ENCODE results near the gene CPO. TPM values are rescaled to one million over a fixed set of nuclear protein-coding genes. Genes with fewer than 3 reads are reported as not detected.

The CPO gene
- polyA plus RNA-seq, 1 of the 3 experiments (the other 2 are of a cell fraction): not detected

- Histone ChIP-seq H3K9me2 (no peaks in the 10 kb centered on the region), H3K4me3 (ENCODE audit: low read depth in 2 of 2, low read length in 1 of 2) (no peak overlapping the region), H3K36me3 (replicated peaks in 1 of 2; ENCODE audit: control insufficient read depth in 1 of 2, insufficient read depth in 2 of 2, low read length in 1 of 2) (no peaks in the 10 kb centered on the region), H3K9ac (no peak overlapping the region), H3F3A (replicated peaks; ENCODE audit: insufficient read depth) (no peaks in the 10 kb centered on the region), H2AFZ (ENCODE audit: low read depth) (no peak overlapping the region), H3K27ac (ENCODE audit: low read depth in 2 of 2, low read length in 1 of 2) (no peak overlapping the region), H3K4me2 (no peak overlapping the region), H3K9me3 (no peaks in the 10 kb centered on the region), H3K79me2 (ENCODE audit: insufficient read depth) (no peaks in the 10 kb centered on the region), H3K4me1 (ENCODE audit: control insufficient read depth in 1 of 2, insufficient read depth in 2 of 2, low read depth in 1 of 2, low read length in 1 of 2) (no peaks in the 10 kb centered on the region), H4K20me1 (ENCODE audit: insufficient read depth) (no peaks in the 10 kb centered on the region), H3K27me3 (ENCODE audit: insufficient read depth) (no peaks in the 10 kb centered on the region)
- 0% methylated on average over 1 of the region's 1 CpG for WGBS (ENCODE audit: low lambda C conversion rate)
- CTCF ChIA-PET: interaction anchor here (1.2 kb wide), 1 partner anchor 12 kb away, joined by 3 read pairs; no protein-coding TSS in a partner anchor
- POLR2A ChIA-PET: no interaction called here
- no peak for DNase-seq
- TF ChIP-seq JUND (IDR thresholded peaks at IDR 0.05) (no peak), RXRA (IDR thresholded peaks at IDR 0.05; ENCODE audit: borderline replicate concordance, low read depth) (no peak), TCF12 (IDR thresholded peaks at IDR 0.05) (peak; percentile 28; the same call in 1 of the 2 replicates)
Observed at GRCh38 chr2:206915121-206915520, 24.2 kb upstream of the CPO start.

DNA sequence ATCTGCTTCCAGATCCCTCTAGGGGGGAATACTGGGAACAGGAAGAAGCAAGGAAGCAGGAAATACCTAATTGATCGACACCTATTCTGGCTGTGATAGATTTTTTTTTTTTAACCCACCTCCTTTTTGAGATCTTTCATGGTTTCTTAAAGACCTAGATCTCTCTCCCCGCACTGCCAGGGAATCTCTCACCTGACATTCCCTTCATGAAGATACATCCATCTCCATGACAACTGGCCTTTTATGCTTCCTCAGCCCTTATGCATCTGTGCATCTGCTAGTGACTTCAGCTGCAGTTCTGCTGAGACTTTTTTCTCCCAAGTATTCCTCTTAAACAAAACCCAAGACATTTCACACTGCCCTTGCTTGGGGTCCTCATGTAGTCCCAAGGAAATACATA is 21.1 kb upstream of the CPO start:
- H4K20me1 ChIP-seq (ENCODE audit: insufficient read depth): no peaks in the 10 kb centered on the region
- H2AFZ ChIP-seq (ENCODE audit: low read depth): no peak overlapping the region
- H3K4me2 ChIP-seq: no peak overlapping the region
- no peak overlapping the region for H3K27ac ChIP-seq (ENCODE audit: low read depth in 2 of 2, low read length in 1 of 2)
- no peaks in the 10 kb centered on the region for H3K4me1 ChIP-seq (ENCODE audit: control insufficient read depth in 1 of 2, insufficient read depth in 2 of 2, low read depth in 1 of 2, low read length in 1 of 2)
- no peaks in the 10 kb centered on the region for H3K79me2 ChIP-seq (ENCODE audit: insufficient read depth)
- ChIA-PET CTCF (no interaction called here), POLR2A (no interaction called here)
- no peaks in the 10 kb centered on the region for H3K27me3 ChIP-seq (ENCODE audit: insufficient read depth)
- no peaks in the 10 kb centered on the region for H3K9me3 ChIP-seq
- H3K9ac ChIP-seq: no peak overlapping the region
- no peak for DNase-seq
- no peaks in the 10 kb centered on the region for H3K9me2 ChIP-seq
- TF ChIP-seq ELF1 (IDR thresholded peaks at IDR 0.05) (no peak), EZH2phosphoT487 (IDR thresholded peaks at IDR 0.05; ENCODE audit: borderline replicate concordance, low read depth) (no peak), NFIC (IDR thresholded peaks at IDR 0.05; ENCODE audit: borderline replicate concordance) (no peak), FOXM1 (IDR thresholded peaks at IDR 0.05; ENCODE audit: low read depth) (no peak), CHD2 (IDR thresholded peaks at IDR 0.05; ENCODE audit: low read length, partially characterized antibody) (no peak), MAX (IDR thresholded peaks at IDR 0.05; ENCODE audit: low read depth) (no peak), REST (IDR thresholded peaks at IDR 0.05; ENCODE audit: low read depth, low read length) (no peak), TCF12 (IDR thresholded peaks at IDR 0.05) (no peak), FOSL2 (IDR thresholded peaks at IDR 0.05; ENCODE audit: borderline replicate concordance, low read depth) (no peak)
- TF ChIP-seq, protein P1, sequence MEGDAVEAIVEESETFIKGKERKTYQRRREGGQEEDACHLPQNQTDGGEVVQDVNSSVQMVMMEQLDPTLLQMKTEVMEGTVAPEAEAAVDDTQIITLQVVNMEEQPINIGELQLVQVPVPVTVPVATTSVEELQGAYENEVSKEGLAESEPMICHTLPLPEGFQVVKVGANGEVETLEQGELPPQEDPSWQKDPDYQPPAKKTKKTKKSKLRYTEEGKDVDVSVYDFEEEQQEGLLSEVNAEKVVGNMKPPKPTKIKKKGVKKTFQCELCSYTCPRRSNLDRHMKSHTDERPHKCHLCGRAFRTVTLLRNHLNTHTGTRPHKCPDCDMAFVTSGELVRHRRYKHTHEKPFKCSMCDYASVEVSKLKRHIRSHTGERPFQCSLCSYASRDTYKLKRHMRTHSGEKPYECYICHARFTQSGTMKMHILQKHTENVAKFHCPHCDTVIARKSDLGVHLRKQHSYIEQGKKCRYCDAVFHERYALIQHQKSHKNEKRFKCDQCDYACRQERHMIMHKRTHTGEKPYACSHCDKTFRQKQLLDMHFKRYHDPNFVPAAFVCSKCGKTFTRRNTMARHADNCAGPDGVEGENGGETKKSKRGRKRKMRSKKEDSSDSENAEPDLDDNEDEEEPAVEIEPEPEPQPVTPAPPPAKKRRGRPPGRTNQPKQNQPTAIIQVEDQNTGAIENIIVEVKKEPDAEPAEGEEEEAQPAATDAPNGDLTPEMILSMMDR (IDR thresholded peaks at IDR 0.05): no peak
- WGBS (ENCODE audit: low lambda C conversion rate): 31% methylated on average over 2 of the region's 2 CpGs
- H3F3A ChIP-seq (replicated peaks; ENCODE audit: insufficient read depth): no peaks in the 10 kb centered on the region
- no peaks in the 10 kb centered on the region for H3K36me3 ChIP-seq (replicated peaks in 1 of 2; ENCODE audit: control insufficient read depth in 1 of 2, insufficient read depth in 2 of 2, low read length in 1 of 2)
- H3K4me3 ChIP-seq (ENCODE audit: low read depth in 2 of 2, low read length in 1 of 2): no peak overlapping the region
